HepG2 (cell line): Measurements from ENCODE around the gene TRANK1. TPM values are rescaled to one million over a fixed set of nuclear protein-coding genes. Genes with fewer than 3 reads are reported as not detected.

Experiments
- ATAC-seq: fragments of 200-7000 bp; cut with Tn5 transposase; 3 replicates; pipeline ENCODE4 v1.9.1; 2020; ENCODE audit warnings: mild to moderate bottlenecking, moderate library complexity
- BruUV-seq: library from RNA; stranded (reverse); fragments of 400-500 nt; replicated peaks from 2 replicates; lab custom pipeline; 2021; lab: Mats Ljungman, UMichigan
- CTCF ChIA-PET: fragments of 300-600 bp; formaldehyde crosslinking; extraction: SDS; loops from one replicate; lab custom pipeline; 2021; ENCODE audit warnings: low total read pairs, inconsistent platforms, low intra/inter-chr PET ratio; lab: Yijun Ruan, JAX
- POLR2A ChIA-PET: fragments of 350-600 bp; sonication (Branson Sonifier 250); formaldehyde crosslinking; loops from one replicate; lab custom pipeline; 2020; ENCODE audit warnings: antibody characterized with exemption, inconsistent platforms; lab: Yijun Ruan, JAX
- DNase-seq: peaks from one replicate; pipeline ENCODE4 v3.0.0-alpha.2; 2015; ENCODE audit warnings: low spot score
- FAIRE-seq: peaks from 3 replicates; lab custom pipeline; 2011; peaks lifted over from hg19 to GRCh38; lab: Jason Lieb, UNC
- H2AFZ ChIP-seq: one replicate; pipeline ENCODE4 v1.6.1; 2011; ENCODE audit warnings: low read length, inconsistent platforms
- H3K27ac ChIP-seq: fragments of 300-600 bp; 3 replicates; pipeline ENCODE4 v1.8.0; 2011; ENCODE audit warnings: mixed run types, mild to moderate bottlenecking, mixed read lengths, low read length, inconsistent platforms; ENCODE audit not compliant: insufficient read depth; ENCODE audit errors: extremely low read length
- H3K27me3 ChIP-seq, 2 experiments: fragments of 200-600 bp in 1 of 2; 2 replicates in 1 of 2; 3 replicates in 1 of 2; pipeline versions ENCODE4 v1.6.0 to v1.8.0; 2011; ENCODE audit warnings: low read length in 2 of 2, mild to moderate bottlenecking in 2 of 2, moderate library complexity in 2 of 2, inconsistent platforms in 1 of 2; ENCODE audit not compliant: insufficient read depth in 2 of 2, control insufficient read depth in 1 of 2
- H3K36me3 ChIP-seq, 2 experiments: fragments of 200-600 bp in 1 of 2; replicated peaks in 1 of 2; 2 replicates in 1 of 2; 3 replicates in 1 of 2; pipeline versions ENCODE4 v1.5.1 to v1.8.0; 2011; ENCODE audit warnings: low read length in 2 of 2, inconsistent platforms in 1 of 2; ENCODE audit not compliant: insufficient read depth in 2 of 2, control insufficient read depth in 1 of 2
- H3K4me1 ChIP-seq: 2 replicates; pipeline ENCODE4 v1.5.1; 2012; ENCODE audit warnings: low read length, inconsistent platforms; ENCODE audit not compliant: insufficient read depth
- H3K4me2 ChIP-seq: 2 replicates; pipeline ENCODE4 v1.6.0; 2011; ENCODE audit warnings: low read depth, low read length, inconsistent platforms
- H3K4me3 ChIP-seq, 3 experiments: fragments of 200-600 bp in 1 of 3; sonication (generic), shearing (Covaris generic) in 1 of 3; replicated peaks in 1 of 3; 2 replicates each; pipeline ENCODE4 v1.5.1; 2011 to 2016; ENCODE audit warnings: low read length in 3 of 3, inconsistent platforms in 2 of 3, low read depth in 2 of 3, mild to moderate bottlenecking in 2 of 3, control low read depth in 1 of 3, mixed read lengths in 1 of 3; ENCODE audit not compliant: insufficient read depth in 1 of 3
- H3K79me2 ChIP-seq: one replicate; pipeline ENCODE4 v1.6.1; 2011; ENCODE audit warnings: low read length, inconsistent platforms; ENCODE audit not compliant: insufficient read depth
- H3K9ac ChIP-seq: 2 replicates; pipeline ENCODE4 v1.6.0; 2011; ENCODE audit warnings: mild to moderate bottlenecking, low read depth, low read length, inconsistent platforms; ENCODE audit not compliant: insufficient read depth
- H3K9me3 ChIP-seq: 2 replicates; pipeline ENCODE4 v1.5.1; 2012; ENCODE audit warnings: mild to moderate bottlenecking, low read length
- H4K20me1 ChIP-seq: 2 replicates; pipeline ENCODE4 v1.6.0; 2011; ENCODE audit warnings: inconsistent platforms, mild to moderate bottlenecking, low read length, moderate library complexity; ENCODE audit not compliant: insufficient read depth
- CBX5 ChIP-seq: sonication (generic); formaldehyde crosslinking; IDR thresholded peaks from 2 replicates; pipeline ENCODE4 v1.4.0; 2020; ENCODE audit warnings: missing genetic modification reagents, borderline replicate concordance
- ELK4 ChIP-seq: sonication (generic); formaldehyde crosslinking; IDR thresholded peaks from 2 replicates; pipeline ENCODE4 v1.9.0; 2021; ENCODE audit warnings: missing genetic modification reagents, borderline replicate concordance
- EZH2 ChIP-seq: conservative IDR thresholded peaks from 2 replicates; pipeline ENCODE4 v1.6.1; 2012; ENCODE audit warnings: mild to moderate bottlenecking, low read depth, low read length, moderate library complexity
- HOXA3 ChIP-seq: sonication (generic); formaldehyde crosslinking; IDR thresholded peaks from 2 replicates; pipeline ENCODE4 v1.5.0; 2020; ENCODE audit warnings: missing genetic modification reagents
- HOXA5 ChIP-seq: sonication (generic); formaldehyde crosslinking; IDR thresholded peaks from 2 replicates; pipeline ENCODE4 v1.4.0; 2020; ENCODE audit warnings: missing genetic modification reagents
- NPAS2 ChIP-seq: sonication (generic); formaldehyde crosslinking; IDR thresholded peaks from 2 replicates; pipeline ENCODE4 v1.8.0; 2022; ENCODE audit warnings: mild to moderate bottlenecking, missing genetic modification reagents, borderline replicate concordance
- PTBP1 ChIP-seq: fragments of 200-400 bp; formaldehyde crosslinking; IDR thresholded peaks from 2 replicates; pipeline ENCODE4 v1.6.1; 2018; ENCODE audit warnings: low read length, low read depth; ENCODE audit not compliant: poor library complexity, severe bottlenecking
- SAP130 ChIP-seq: IDR thresholded peaks from 2 replicates; pipeline ENCODE4 v1.6.1; 2016; ENCODE audit warnings: low read depth
- SRSF1 ChIP-seq: fragments of 200-400 bp; formaldehyde crosslinking; optimal IDR thresholded peaks from 2 replicates; pipeline ENCODE3; 2017; ENCODE audit warnings: mild to moderate bottlenecking, low read depth, low read length, moderate library complexity
- ZNF205 ChIP-seq: IDR thresholded peaks from 2 replicates; pipeline ENCODE4 v1.6.1; 2018; ENCODE audit warnings: missing biosample characterization, missing genetic modification reagents
- ZNF207 ChIP-seq: fragments of 450-650 bp; IDR thresholded peaks from 2 replicates; pipeline ENCODE4 v1.6.1; 2016; ENCODE audit warnings: antibody characterized with exemption, borderline replicate concordance
- ZNF256 ChIP-seq: sonication (generic); formaldehyde crosslinking; conservative IDR thresholded peaks from 2 replicates; pipeline ENCODE4 v1.4.0; 2020; ENCODE audit warnings: missing genetic modification reagents
- ZNF75D ChIP-seq: sonication (generic); formaldehyde crosslinking; IDR thresholded peaks from 2 replicates; pipeline ENCODE4 v1.8.1; 2023; ENCODE audit warnings: missing genetic modification reagents, mild to moderate bottlenecking, borderline replicate concordance
- WGBS: methylation state at CpG from one replicate; pipeline ENCODE4 v1.1.6; 2017; ENCODE audit warnings: low lambda C conversion rate; 5-methylcytosine and 5-hydroxymethylcytosine counted together
- in situ Hi-C: cut with HindIII; loops from 2 replicates; pipeline ENCODE4 v1.10.0; 2017; ENCODE audit warnings: low pct_unique_long_range_greater_than_20kb; ENCODE audit not compliant: extremely low pct_ligation_motif_present
- intact Hi-C: fragments of 100-400 bp; cut with micrococcal nuclease; formaldehyde crosslinking; loops from one replicate; pipeline ENCODE4 v1.10.0; 2022; ENCODE audit not compliant: unreplicated experiment
- polyA plus RNA-seq, 8 experiments: library from polyadenylated mRNA; depleted of rRNA in 3 of 8; stranded (reverse) in 7 of 8; unstranded in 1 of 8; fragments of >200 nt; fragmentation: Illumina TruSeq in 4 of 8; extraction: Trizol in 4 of 8; gene quantifications; 2 replicates each; pipeline versions ENCODE4 v1.2.1 to v1.2.3, GENCODE V29; 2011 to 2016; ENCODE audit warnings: low read depth in 4 of 8, missing spikeins in 1 of 8, mixed read lengths in 1 of 8; ENCODE audit not compliant: insufficient read depth in 1 of 8
- total RNA-seq, 5 experiments: library from RNA; depleted of rRNA; stranded (reverse); fragments of >200 nt; fragmentation: Illumina TruSeq; extraction: Trizol; gene quantifications; 2 replicates each; pipeline ENCODE4 v1.2.3, GENCODE V29; 2016; ENCODE audit warnings: low read depth in 1 of 5
- TF ChIP-seq, protein P1 (sequence below): sonication (generic); formaldehyde crosslinking; IDR thresholded peaks from 2 replicates; pipeline ENCODE4 v1.4.0; 2020; ENCODE audit warnings: missing genetic modification reagents
- TF ChIP-seq, protein P2 (sequence below): sonication (generic); formaldehyde crosslinking; IDR thresholded peaks from 2 replicates; pipeline ENCODE4 v1.5.1; 2020; ENCODE audit warnings: mild to moderate bottlenecking, missing genetic modification reagents, moderate library complexity
- TF ChIP-seq, protein P3 (sequence below): sonication (generic); formaldehyde crosslinking; IDR thresholded peaks from 2 replicates; pipeline ENCODE4 v1.5.0; 2020; ENCODE audit warnings: missing genetic modification reagents
- TF ChIP-seq, protein P4 (sequence below): sonication (generic); formaldehyde crosslinking; IDR thresholded peaks from 2 replicates; pipeline ENCODE4 v1.4.0; 2020; ENCODE audit warnings: missing genetic modification reagents
- TF ChIP-seq, protein P5 (sequence below): sonication (generic); formaldehyde crosslinking; IDR thresholded peaks from 2 replicates; pipeline ENCODE4 v1.5.0; 2020; ENCODE audit warnings: mild to moderate bottlenecking, low read depth, missing genetic modification reagents, borderline replicate concordance

The TRANK1 gene
- total and polyA plus RNA-seq, 2 of the 13 experiments (the other 11 are each of a cell fraction or from before 2014, with no cell fraction given): 0.13 to 0.32 TPM

DNA sequence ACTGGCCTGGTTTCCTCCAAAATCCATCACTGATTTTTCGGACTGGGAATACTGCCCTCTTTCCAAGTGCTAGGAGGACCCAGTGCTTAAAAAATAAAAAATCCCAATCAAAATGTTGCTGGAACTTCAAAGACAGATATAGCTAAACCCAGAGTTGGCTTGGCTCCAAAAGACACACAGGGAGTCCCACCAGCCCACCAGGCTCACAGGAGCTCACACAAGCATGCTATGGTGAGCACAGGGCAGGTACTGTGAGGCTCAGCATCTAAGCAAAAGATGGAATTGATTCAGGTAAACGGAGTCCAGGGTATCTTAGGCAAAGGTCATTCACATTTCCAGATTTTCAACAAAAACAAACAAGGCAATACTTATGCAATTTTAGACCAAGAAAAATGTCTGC, 3.7 kb downstream of the TRANK1 start (continued):
- TF ChIP-seq, protein P1, sequence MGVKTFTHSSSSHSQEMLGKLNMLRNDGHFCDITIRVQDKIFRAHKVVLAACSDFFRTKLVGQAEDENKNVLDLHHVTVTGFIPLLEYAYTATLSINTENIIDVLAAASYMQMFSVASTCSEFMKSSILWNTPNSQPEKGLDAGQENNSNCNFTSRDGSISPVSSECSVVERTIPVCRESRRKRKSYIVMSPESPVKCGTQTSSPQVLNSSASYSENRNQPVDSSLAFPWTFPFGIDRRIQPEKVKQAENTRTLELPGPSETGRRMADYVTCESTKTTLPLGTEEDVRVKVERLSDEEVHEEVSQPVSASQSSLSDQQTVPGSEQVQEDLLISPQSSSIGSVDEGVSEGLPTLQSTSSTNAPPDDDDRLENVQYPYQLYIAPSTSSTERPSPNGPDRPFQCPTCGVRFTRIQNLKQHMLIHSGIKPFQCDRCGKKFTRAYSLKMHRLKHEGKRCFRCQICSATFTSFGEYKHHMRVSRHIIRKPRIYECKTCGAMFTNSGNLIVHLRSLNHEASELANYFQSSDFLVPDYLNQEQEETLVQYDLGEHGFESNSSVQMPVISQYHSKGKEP (CRISPR knock-in tag): no peak
- no peak for TF ChIP-seq ZNF256
- TF ChIP-seq ZNF75D (CRISPR knock-in tag): no peak
- no peak for TF ChIP-seq NPAS2 (CRISPR knock-in tag)

DNA sequence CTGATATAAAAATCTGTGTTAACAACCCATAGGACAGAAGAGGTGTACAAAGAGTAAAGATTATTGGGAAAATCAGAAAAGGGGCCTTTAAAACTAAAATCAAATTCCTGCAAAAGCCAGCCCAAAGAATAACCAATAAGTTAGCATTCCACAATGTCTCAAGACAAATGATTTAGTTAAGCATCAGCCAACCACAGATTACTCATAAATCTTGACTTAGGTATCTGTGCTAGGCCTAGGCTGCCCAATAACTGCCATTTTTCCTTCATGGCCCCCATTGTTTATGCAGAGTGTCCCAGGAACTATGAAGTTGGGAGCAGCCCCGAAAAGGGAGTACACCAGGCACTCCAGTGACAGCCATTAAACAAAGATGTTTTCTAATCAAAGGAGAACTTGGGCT, 7.4 kb downstream of the TRANK1 start:
- ATAC-seq: no peak
- TF ChIP-seq ZNF205: no peak
- no peak for TF ChIP-seq CBX5
- TF ChIP-seq HOXA3 (CRISPR knock-in tag): no peak
- TF ChIP-seq PTBP1: no peak
- TF ChIP-seq, protein P2, sequence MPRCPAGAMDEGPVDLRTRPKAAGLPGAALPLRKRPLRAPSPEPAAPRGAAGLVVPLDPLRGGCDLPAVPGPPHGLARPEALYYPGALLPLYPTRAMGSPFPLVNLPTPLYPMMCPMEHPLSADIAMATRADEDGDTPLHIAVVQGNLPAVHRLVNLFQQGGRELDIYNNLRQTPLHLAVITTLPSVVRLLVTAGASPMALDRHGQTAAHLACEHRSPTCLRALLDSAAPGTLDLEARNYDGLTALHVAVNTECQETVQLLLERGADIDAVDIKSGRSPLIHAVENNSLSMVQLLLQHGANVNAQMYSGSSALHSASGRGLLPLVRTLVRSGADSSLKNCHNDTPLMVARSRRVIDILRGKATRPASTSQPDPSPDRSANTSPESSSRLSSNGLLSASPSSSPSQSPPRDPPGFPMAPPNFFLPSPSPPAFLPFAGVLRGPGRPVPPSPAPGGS (CRISPR knock-in tag): no peak
- TF ChIP-seq, protein P3, sequence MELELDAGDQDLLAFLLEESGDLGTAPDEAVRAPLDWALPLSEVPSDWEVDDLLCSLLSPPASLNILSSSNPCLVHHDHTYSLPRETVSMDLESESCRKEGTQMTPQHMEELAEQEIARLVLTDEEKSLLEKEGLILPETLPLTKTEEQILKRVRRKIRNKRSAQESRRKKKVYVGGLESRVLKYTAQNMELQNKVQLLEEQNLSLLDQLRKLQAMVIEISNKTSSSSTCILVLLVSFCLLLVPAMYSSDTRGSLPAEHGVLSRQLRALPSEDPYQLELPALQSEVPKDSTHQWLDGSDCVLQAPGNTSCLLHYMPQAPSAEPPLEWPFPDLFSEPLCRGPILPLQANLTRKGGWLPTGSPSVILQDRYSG (CRISPR knock-in tag): no peak
- no peak for TF ChIP-seq ELK4
- TF ChIP-seq SRSF1: no peak
- TF ChIP-seq EZH2: no peak
- TF ChIP-seq SAP130 (CRISPR knock-in tag): no peak
- TF ChIP-seq, protein P4, sequence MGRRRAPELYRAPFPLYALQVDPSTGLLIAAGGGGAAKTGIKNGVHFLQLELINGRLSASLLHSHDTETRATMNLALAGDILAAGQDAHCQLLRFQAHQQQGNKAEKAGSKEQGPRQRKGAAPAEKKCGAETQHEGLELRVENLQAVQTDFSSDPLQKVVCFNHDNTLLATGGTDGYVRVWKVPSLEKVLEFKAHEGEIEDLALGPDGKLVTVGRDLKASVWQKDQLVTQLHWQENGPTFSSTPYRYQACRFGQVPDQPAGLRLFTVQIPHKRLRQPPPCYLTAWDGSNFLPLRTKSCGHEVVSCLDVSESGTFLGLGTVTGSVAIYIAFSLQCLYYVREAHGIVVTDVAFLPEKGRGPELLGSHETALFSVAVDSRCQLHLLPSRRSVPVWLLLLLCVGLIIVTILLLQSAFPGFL (CRISPR knock-in tag): no peak
- TF ChIP-seq, protein P5, sequence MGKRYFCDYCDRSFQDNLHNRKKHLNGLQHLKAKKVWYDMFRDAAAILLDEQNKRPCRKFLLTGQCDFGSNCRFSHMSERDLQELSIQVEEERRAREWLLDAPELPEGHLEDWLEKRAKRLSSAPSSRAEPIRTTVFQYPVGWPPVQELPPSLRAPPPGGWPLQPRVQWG (CRISPR knock-in tag): no peak
- no peak for TF ChIP-seq HOXA5 (CRISPR knock-in tag)
- TF ChIP-seq ZNF207: no peak

More for the DNA sequence above, 7.4 kb downstream of the TRANK1 start:
- no peak overlapping the region for H2AFZ ChIP-seq
- BruUV-seq: no TSS peak
- no peak overlapping the region for H3K4me2 ChIP-seq
- no peak overlapping the region for H3K27ac ChIP-seq
- H3K79me2 ChIP-seq: no peaks in the 10 kb centered on the region
- no peak overlapping the region for H3K9ac ChIP-seq
- no peaks in the 10 kb centered on the region for H3K36me3 ChIP-seq
- CTCF ChIA-PET: no interaction called here
- DNase-seq (no peak), FAIRE-seq (no peak)
- peaks cover 37% of the 10 kb centered on the region for H3K4me1 ChIP-seq
- no peaks in the 10 kb centered on the region for H3K9me3 ChIP-seq
- no peak overlapping the region for H3K4me3 ChIP-seq
- intact Hi-C loops (no loop called here), in situ Hi-C loops (no loop called here)
- H3K27me3 ChIP-seq: no peaks in the 10 kb centered on the region; a peak in 1 of 5 replicates
- POLR2A ChIA-PET: interaction anchor here (1.4 kb wide), 1 partner anchor 55 kb away, joined by 4 read pairs; the partner anchor contains the start of gene EPM2AIP1
- WGBS: 57% methylated on average over 1 of the region's 1 CpG
- H4K20me1 ChIP-seq: no peaks in the 10 kb centered on the region
